Epithelial cell of proximal tubule (primary cell): ENCODE data around the gene BUB3. TPM values are rescaled to one million over a fixed set of nuclear protein-coding genes. Genes with fewer than 3 reads are reported as not detected.

Experiments
- DNase-seq: peaks from one replicate; pipeline ENCODE4 v3.0.0-alpha.2; 2011; ENCODE audit warnings: low read depth
- H3K4me3 ChIP-seq: 2 replicates; pipeline ENCODE4 v1.5.1; 2011; ENCODE audit warnings: low read depth, mild to moderate bottlenecking, low read length
- CTCF ChIP-seq: conservative IDR thresholded peaks from 2 replicates; pipeline ENCODE4 v1.5.1; 2012; ENCODE audit warnings: low read depth, mild to moderate bottlenecking, low read length
- total RNA-seq: library from RNA; depleted of rRNA; stranded (reverse); fragments of >200 nt; gene quantifications from 2 replicates; pipeline ENCODE4 v1.2.3, GENCODE V29; 2015

The BUB3 gene
- total RNA-seq, 1 donor from 2014 or later = 128 TPM

- no peak for TF ChIP-seq CTCF
- no peak for DNase-seq
Observed at GRCh38 chr10:123136806-123137642, 17.2 kb upstream of the BUB3 start.

DNA sequence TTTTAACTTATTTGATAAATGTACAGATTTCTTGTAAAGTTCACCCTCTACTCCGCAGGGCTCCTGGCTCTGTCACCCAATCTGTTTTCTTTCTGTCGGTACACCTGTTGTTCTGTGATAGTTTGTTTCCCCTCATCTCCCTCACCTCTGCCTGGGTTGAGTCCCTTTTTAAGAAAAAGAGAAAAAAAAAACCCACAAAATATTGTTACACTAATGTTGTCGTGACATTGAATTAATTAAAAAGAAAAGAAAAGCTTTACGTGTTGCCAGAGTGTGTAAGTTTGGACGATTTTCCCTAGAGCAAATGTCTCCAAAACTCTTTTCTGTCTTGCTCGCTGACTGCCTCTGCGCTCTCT is 15.1 kb upstream of the BUB3 start:
- no peak for DNase-seq
- no peak for TF ChIP-seq CTCF
- H3K4me3 ChIP-seq = no peak overlapping the region

More at GRCh38 chr10:123136806-123137642, 17.2 kb upstream of the BUB3 start:
- no peak overlapping the region for H3K4me3 ChIP-seq

DNA sequence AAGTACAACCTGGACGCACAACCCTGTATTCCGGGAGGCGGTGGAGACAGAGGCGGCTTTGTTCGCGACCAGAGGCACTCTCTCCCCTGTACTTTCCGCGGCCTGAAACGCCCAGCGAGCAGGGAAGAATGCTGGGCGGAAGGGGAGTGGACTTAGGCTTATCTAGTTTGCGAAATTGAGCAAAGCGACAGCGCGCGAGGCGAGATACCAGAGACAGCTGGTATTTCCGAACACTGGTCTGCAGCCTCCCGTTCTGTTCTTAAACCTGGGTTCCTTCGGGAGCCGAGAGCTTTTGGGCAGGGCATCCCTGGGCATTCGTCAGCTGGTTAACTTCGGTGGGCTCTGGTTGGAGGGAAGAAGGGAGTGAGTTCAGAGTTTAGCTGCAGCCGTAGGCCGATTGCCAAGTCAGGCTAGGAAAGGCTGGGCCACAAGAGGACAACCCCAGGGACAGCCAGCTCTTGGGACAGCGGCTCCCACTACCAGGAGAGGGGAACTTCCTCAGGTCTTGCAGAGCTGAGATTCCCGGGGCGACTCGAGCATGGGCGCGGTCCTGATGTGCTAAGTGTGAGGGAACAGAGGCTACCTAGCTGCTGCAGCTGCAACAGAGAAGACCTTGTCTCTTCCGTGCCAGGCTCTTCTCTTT is 14.6 kb upstream of the BUB3 start:
- no peak for DNase-seq
- no peak overlapping the region for H3K4me3 ChIP-seq
- no peak for TF ChIP-seq CTCF

- no peak overlapping the region for H3K4me3 ChIP-seq
- no peak for DNase-seq
- no peak for TF ChIP-seq CTCF
Observed at GRCh38 chr10:123140164-123140982, 13.8 kb upstream of the BUB3 start.

GRCh38 chr10:123140983-123141390 is 13.2 kb upstream of the BUB3 start:
- no peak overlapping the region for H3K4me3 ChIP-seq
- DNase-seq = no peak
- TF ChIP-seq CTCF = no peak

GRCh38 chr10:123141791-123142700 is 12.2 kb upstream of the BUB3 start:
- no peak for TF ChIP-seq CTCF
- no peak overlapping the region for H3K4me3 ChIP-seq
- DNase-seq = no peak
